AG04450 (cell line): ENCODE measurements around the gene RBM4. TPM values are rescaled to one million over a fixed set of nuclear protein-coding genes. Genes with fewer than 3 reads are reported as not detected.

Source experiments
- CTCF ChIA-PET: fragments of 300-600, 350-600 bp; formaldehyde crosslinking; extraction: SDS; loops from one replicate; lab custom pipeline; 2022; ENCODE audit warnings: antibody characterized with exemption, inconsistent platforms; lab: Charles Lee
- POLR2A ChIA-PET: fragments of 350-600 bp; formaldehyde crosslinking; extraction: SDS; loops from one replicate; lab custom pipeline; 2021; ENCODE audit warnings: antibody characterized with exemption, inconsistent platforms; lab: Yijun Ruan, JAX
- DNase-seq: peaks from one replicate; pipeline ENCODE4 v3.0.0-alpha.2; 2011; ENCODE audit warnings: low read depth, low spot score
- H3K27ac ChIP-seq: one replicate; pipeline ENCODE4 v1.5.1; 2012; ENCODE audit warnings: low read depth, low read length, control low read depth
- H3K27me3 ChIP-seq: one replicate; pipeline ENCODE4 v1.6.0; 2012; ENCODE audit warnings: low read length; ENCODE audit not compliant: control insufficient read depth, insufficient read depth
- H3K4me3 ChIP-seq: 2 replicates; pipeline ENCODE4 v1.5.1; 2011; ENCODE audit warnings: mild to moderate bottlenecking, low read depth, low read length, control low read depth
- H3K9me3 ChIP-seq: 2 replicates; pipeline ENCODE4 v1.5.1; 2012; ENCODE audit warnings: low read length; ENCODE audit not compliant: control insufficient read depth, insufficient read depth
- polyA plus RNA-seq: library from polyadenylated mRNA; depleted of rRNA; stranded (reverse); fragments of >200 nt; gene quantifications from 2 replicates; pipeline ENCODE4 v1.2.3, GENCODE V29; 2011
- TF ChIP-seq, protein P1 (sequence below): IDR thresholded peaks from 2 replicates; pipeline ENCODE4 v1.5.1; 2011; ENCODE audit warnings: low read depth, low read length, control low read depth, inconsistent platforms

RBM4 gene
- polyA plus RNA-seq, 1 experiment = 272 TPM

DNA sequence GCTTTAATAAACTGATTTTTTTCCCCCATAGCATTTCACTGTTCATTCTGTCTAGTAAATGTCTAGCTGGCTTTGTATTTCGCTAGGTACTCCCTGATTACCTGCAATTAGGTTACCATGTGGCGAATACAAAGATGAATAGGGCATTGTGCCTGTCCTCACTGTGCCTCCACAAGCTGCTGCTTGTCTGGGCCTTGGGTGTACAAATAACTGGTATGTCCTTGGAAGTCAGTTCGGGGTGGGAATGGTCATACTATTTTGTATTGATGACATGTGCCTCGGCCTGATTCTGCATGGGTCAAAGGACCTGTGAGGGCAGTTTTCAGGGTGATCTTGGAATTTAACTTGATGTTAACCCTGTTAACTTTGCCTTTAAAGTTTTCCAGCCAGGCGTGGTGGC is 11.4 kb downstream of the RBM4 start:
- no peaks in the 10 kb centered on the region for H3K27me3 ChIP-seq
- H3K4me3 ChIP-seq = no peak overlapping the region
- no peak for DNase-seq
- no peak overlapping the region for H3K27ac ChIP-seq
- TF ChIP-seq, protein P1, sequence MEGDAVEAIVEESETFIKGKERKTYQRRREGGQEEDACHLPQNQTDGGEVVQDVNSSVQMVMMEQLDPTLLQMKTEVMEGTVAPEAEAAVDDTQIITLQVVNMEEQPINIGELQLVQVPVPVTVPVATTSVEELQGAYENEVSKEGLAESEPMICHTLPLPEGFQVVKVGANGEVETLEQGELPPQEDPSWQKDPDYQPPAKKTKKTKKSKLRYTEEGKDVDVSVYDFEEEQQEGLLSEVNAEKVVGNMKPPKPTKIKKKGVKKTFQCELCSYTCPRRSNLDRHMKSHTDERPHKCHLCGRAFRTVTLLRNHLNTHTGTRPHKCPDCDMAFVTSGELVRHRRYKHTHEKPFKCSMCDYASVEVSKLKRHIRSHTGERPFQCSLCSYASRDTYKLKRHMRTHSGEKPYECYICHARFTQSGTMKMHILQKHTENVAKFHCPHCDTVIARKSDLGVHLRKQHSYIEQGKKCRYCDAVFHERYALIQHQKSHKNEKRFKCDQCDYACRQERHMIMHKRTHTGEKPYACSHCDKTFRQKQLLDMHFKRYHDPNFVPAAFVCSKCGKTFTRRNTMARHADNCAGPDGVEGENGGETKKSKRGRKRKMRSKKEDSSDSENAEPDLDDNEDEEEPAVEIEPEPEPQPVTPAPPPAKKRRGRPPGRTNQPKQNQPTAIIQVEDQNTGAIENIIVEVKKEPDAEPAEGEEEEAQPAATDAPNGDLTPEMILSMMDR = no peak
- CTCF ChIA-PET = no interaction called here
- POLR2A ChIA-PET = interaction anchor here (1.4 kb wide), 1 partner anchor 12 kb away, joined by 5 read pairs; the partner anchor contains the start of gene RBM4
- H3K9me3 ChIP-seq = no peaks in the 10 kb centered on the region

DNA sequence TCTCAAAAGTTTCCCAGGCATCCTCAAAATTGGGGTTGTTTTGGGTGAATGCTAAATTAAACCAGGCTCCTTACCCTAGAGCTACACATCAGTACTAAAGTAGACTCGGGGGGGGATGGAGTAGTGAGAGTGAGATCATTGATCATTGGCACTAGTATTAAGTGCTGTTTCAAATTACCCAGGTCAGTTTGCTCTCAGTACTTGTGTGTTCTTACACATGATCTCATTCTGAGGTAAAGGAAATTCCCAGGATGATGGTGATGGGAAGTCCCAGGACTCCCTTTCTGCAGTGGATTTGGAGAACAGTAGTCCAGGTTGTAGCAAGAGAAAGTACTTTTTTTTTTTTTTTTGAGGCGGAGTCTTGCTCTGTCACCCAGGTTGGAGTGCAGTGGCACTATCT is 12.5 kb downstream of the RBM4 start:
- H3K9me3 ChIP-seq = no peaks in the 10 kb centered on the region
- POLR2A ChIA-PET = interaction anchor here (0.6 to 0.7 kb wide), 2 partner anchors 61 to 82 kb away, joined by 3 read pairs; no protein-coding TSS in a partner anchor
- TF ChIP-seq, protein P1 = no peak
- H3K27ac ChIP-seq = no peak overlapping the region
- CTCF ChIA-PET = no interaction called here
- no peak overlapping the region for H3K4me3 ChIP-seq
- no peak for DNase-seq
- H3K27me3 ChIP-seq = no peaks in the 10 kb centered on the region

DNA sequence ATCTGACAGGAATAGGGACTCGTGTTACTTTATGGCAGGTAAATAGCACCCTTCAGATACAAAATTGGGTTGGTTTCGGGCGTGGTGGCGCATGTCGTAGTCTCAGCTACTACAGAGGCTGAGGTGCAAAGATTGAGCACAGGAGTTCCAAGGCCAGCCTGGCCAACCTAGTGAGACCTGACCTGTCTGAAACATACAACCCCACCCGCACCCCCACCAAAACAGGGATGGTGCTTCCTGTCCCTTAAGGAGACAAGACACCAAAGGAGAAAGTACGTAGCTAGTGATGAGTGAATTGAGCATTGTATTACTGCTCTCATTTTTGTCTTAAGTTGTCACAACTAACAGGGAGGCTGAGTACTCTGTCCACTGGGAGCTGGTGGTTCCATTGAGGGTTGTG is 14.1 kb downstream of the RBM4 start:
- Histone ChIP-seq H3K4me3 (no peak overlapping the region), H3K27ac (no peak overlapping the region), H3K27me3 (no peaks in the 10 kb centered on the region), H3K9me3 (no peaks in the 10 kb centered on the region)
- ChIA-PET CTCF (interaction anchor here (1.2 kb wide), 1 partner anchor 25 kb away, joined by 3 read pairs; no protein-coding TSS in a partner anchor), POLR2A (interaction anchor here (1.8 kb wide), 1 partner anchor 14 kb away, joined by 7 read pairs; the partner anchor contains the start of gene RBM4)
- DNase-seq = no peak
- TF ChIP-seq, protein P1 = no peak

DNA sequence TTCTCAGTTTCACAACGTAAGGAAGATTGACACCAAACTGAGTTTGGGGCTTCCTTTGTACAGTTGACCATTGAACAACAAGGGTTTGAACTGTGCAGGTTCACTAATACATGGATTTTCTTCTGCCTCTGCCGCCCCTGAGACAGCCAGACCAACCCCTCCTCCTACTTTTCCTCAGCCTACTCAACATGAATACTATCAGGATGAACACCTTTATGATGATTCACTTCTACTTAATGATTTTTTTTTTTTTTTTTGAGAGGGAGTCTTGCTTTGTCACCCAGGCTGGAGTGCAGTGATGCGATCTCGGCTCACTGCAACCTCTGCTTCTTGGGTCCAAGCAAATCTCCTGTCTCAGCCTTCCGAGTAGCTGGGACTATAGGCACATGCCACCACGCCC is 14.6 kb downstream of the RBM4 start:
- no peaks in the 10 kb centered on the region for H3K27me3 ChIP-seq
- ChIA-PET CTCF (interaction anchor here (1.2 kb wide), 1 partner anchor 24 kb away, joined by 3 read pairs; no protein-coding TSS in a partner anchor), POLR2A (interaction anchor here (1.8 kb wide), 1 partner anchor 15 kb away, joined by 7 read pairs; the partner anchor contains the start of gene RBM4)
- no peak for DNase-seq
- no peak overlapping the region for H3K27ac ChIP-seq
- H3K9me3 ChIP-seq = no peaks in the 10 kb centered on the region
- H3K4me3 ChIP-seq = no peak overlapping the region
- TF ChIP-seq, protein P1 = no peak

DNA sequence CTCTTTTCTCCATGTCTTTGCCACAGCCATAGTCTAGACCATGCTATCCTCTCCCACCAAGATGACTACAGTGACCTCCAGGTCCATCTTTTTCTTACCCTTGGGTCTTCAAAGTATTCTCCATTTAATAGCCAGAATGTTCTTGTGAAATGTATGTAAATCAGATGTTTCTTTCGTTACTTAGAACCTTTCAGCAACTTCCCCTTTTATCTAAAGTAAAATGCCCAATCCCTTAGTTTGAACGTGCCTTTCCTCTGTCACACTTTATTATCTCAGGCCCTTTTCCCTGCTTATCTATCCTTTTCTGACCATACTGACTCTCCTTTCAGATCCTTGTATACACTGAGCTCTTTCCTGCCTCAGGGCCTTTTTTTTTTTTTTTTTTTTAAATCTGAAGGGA is 21.3 kb downstream of the RBM4 start:
- no peak overlapping the region for H3K4me3 ChIP-seq
- CTCF ChIA-PET = interaction anchor here (0.6 to 0.9 kb wide), 5 partner anchors 15 to 1782 kb away, joined by 4 to 6 read pairs (median 4); no protein-coding TSS in a partner anchor

More for the DNA sequence above, 21.3 kb downstream of the RBM4 start:
- DNase-seq = no peak
- H3K27ac ChIP-seq = no peak overlapping the region
- H3K9me3 ChIP-seq = no peaks in the 10 kb centered on the region
- no peaks in the 10 kb centered on the region for H3K27me3 ChIP-seq
- POLR2A ChIA-PET = interaction anchor here (1.1 to 1.3 kb wide), 2 partner anchors 21 to 43 kb away, joined by 3 to 4 read pairs; partner anchors contain the start of gene RBM4
- TF ChIP-seq, protein P1 = no peak
